ENCODE results near the gene CCDC57.

Gene CCDC57

GRCh38 chr17:82080048-82080788 lies 132.4 kb downstream of the CCDC57 start:
- Histone ChIP-seq H3K9me3 (ENCODE audit: control insufficient read depth, insufficient read depth, low read length) (no peaks in the 10 kb centered on the region), H3K4me2 (ENCODE audit: low read length) (no peak overlapping the region), H3K36me3 (ENCODE audit: control insufficient read depth, low read length) (peaks cover 71% of the 10 kb centered on the region), H3F3A (ENCODE audit: control insufficient read depth, insufficient read depth) (peaks cover 10% of the 10 kb centered on the region), H3K9me2 (replicated peaks; ENCODE audit: control insufficient read depth, low read length) (no peaks in the 10 kb centered on the region), H3K4me3 (ENCODE audit: low read length) (no peak overlapping the region), H3K4me1 (ENCODE audit: control insufficient read depth, low read length) (peaks cover 15% of the 10 kb centered on the region), H3K27me3 (ENCODE audit: control insufficient read depth, low read length) (no peaks in the 10 kb centered on the region), H3K79me2 (ENCODE audit: control insufficient read depth, low read length) (no peaks in the 10 kb centered on the region), H4K20me1 (ENCODE audit: control insufficient read depth, insufficient read depth, low read depth, low read length) (peaks cover 3% of the 10 kb centered on the region; the same call in 1 of the 2 replicates), H3K27ac (ENCODE audit: low read depth, low read length) (no peak overlapping the region)
- no peak for TF ChIP-seq EZH2phosphoT487 (IDR thresholded peaks at IDR 0.05; ENCODE audit: borderline replicate concordance, low read length)
- TF ChIP-seq CTCF (IDR thresholded peaks at IDR 0.05; ENCODE audit: low read depth, low read length, poor library complexity, severe bottlenecking), result no peak

- TF ChIP-seq EZH2phosphoT487 (IDR thresholded peaks at IDR 0.05; ENCODE audit: borderline replicate concordance, low read length) (no peak), CTCF (IDR thresholded peaks at IDR 0.05; ENCODE audit: low read depth, low read length, poor library complexity, severe bottlenecking) (no peak)
- Histone ChIP-seq H3K36me3 (ENCODE audit: control insufficient read depth, low read length) (peaks cover 60% of the 10 kb centered on the region), H4K20me1 (ENCODE audit: control insufficient read depth, insufficient read depth, low read depth, low read length) (peaks cover 3% of the 10 kb centered on the region; the same call in 1 of the 2 replicates), H3K4me1 (ENCODE audit: control insufficient read depth, low read length) (peaks cover 17% of the 10 kb centered on the region), H3K27me3 (ENCODE audit: control insufficient read depth, low read length) (peaks cover 3% of the 10 kb centered on the region; the same call in 1 of the 2 replicates), H3K9me2 (replicated peaks; ENCODE audit: control insufficient read depth, low read length) (no peaks in the 10 kb centered on the region), H3K9me3 (ENCODE audit: control insufficient read depth, insufficient read depth, low read length) (no peaks in the 10 kb centered on the region), H3F3A (ENCODE audit: control insufficient read depth, insufficient read depth) (peaks cover 14% of the 10 kb centered on the region), H3K27ac (ENCODE audit: low read depth, low read length) (no peak overlapping the region), H3K79me2 (ENCODE audit: control insufficient read depth, low read length) (no peaks in the 10 kb centered on the region), H3K4me3 (ENCODE audit: low read length) (no peak overlapping the region), H3K4me2 (ENCODE audit: low read length) (no peak overlapping the region)
Observed at GRCh38 chr17:82079001-82079677, 133.5 kb downstream of the CCDC57 start.

- peaks cover 53% of the 10 kb centered on the region for H3K36me3 ChIP-seq (ENCODE audit: control insufficient read depth, low read length)
- H3K4me3 ChIP-seq (ENCODE audit: low read length), result no peak overlapping the region
- no peaks in the 10 kb centered on the region for H3K9me2 ChIP-seq (replicated peaks; ENCODE audit: control insufficient read depth, low read length)
- peaks cover 3% of the 10 kb centered on the region; the same call in 1 of the 2 replicates for H3K27me3 ChIP-seq (ENCODE audit: control insufficient read depth, low read length)
- H4K20me1 ChIP-seq (ENCODE audit: control insufficient read depth, insufficient read depth, low read depth, low read length), result peaks cover 3% of the 10 kb centered on the region; the same call in 1 of the 2 replicates
- H3K79me2 ChIP-seq (ENCODE audit: control insufficient read depth, low read length), result no peaks in the 10 kb centered on the region
- TF ChIP-seq CTCF (IDR thresholded peaks at IDR 0.05; ENCODE audit: low read depth, low read length, poor library complexity, severe bottlenecking) (no peak), EZH2phosphoT487 (IDR thresholded peaks at IDR 0.05; ENCODE audit: borderline replicate concordance, low read length) (no peak)
- no peak overlapping the region for H3K4me2 ChIP-seq (ENCODE audit: low read length)
- no peaks in the 10 kb centered on the region for H3K9me3 ChIP-seq (ENCODE audit: control insufficient read depth, insufficient read depth, low read length)
- peaks cover 17% of the 10 kb centered on the region for H3K4me1 ChIP-seq (ENCODE audit: control insufficient read depth, low read length)
- no peak overlapping the region for H3K27ac ChIP-seq (ENCODE audit: low read depth, low read length)
- peaks cover 14% of the 10 kb centered on the region for H3F3A ChIP-seq (ENCODE audit: control insufficient read depth, insufficient read depth)
Observed at GRCh38 chr17:82078433-82078832, 134.2 kb downstream of the CCDC57 start.
